AG09309 (cell line): ENCODE data around the gene CTTN.

Source experiments
- DNase-seq: peaks from one replicate; pipeline ENCODE4 v3.0.0-alpha.2; 2010; ENCODE audit warnings: low read depth
- H3K4me3 ChIP-seq: 2 replicates; pipeline ENCODE4 v1.5.1; 2011; ENCODE audit warnings: mild to moderate bottlenecking, low read depth, low read length, moderate library complexity; ENCODE audit not compliant: control insufficient read depth
- TF ChIP-seq, protein P1 (sequence below): IDR thresholded peaks from 2 replicates; pipeline ENCODE4 v1.5.1; 2011; ENCODE audit warnings: mild to moderate bottlenecking, low read depth, low read length, inconsistent platforms; ENCODE audit not compliant: insufficient read depth, control insufficient read depth; ENCODE audit errors: missing control alignments

The CTTN gene

GRCh38 chr11:70433966-70434812, 35.9 kb downstream of the CTTN start:
- H3K4me3 ChIP-seq, result no peak overlapping the region
- TF ChIP-seq, protein P1, sequence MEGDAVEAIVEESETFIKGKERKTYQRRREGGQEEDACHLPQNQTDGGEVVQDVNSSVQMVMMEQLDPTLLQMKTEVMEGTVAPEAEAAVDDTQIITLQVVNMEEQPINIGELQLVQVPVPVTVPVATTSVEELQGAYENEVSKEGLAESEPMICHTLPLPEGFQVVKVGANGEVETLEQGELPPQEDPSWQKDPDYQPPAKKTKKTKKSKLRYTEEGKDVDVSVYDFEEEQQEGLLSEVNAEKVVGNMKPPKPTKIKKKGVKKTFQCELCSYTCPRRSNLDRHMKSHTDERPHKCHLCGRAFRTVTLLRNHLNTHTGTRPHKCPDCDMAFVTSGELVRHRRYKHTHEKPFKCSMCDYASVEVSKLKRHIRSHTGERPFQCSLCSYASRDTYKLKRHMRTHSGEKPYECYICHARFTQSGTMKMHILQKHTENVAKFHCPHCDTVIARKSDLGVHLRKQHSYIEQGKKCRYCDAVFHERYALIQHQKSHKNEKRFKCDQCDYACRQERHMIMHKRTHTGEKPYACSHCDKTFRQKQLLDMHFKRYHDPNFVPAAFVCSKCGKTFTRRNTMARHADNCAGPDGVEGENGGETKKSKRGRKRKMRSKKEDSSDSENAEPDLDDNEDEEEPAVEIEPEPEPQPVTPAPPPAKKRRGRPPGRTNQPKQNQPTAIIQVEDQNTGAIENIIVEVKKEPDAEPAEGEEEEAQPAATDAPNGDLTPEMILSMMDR, result no peak
- DNase-seq, result no peak

- H3K4me3 ChIP-seq, result no peak overlapping the region
- DNase-seq, result no peak
- TF ChIP-seq, protein P1, result no peak
Observed at GRCh38 chr11:70434813-70435278, 36.5 kb downstream of the CTTN start.

- no peak overlapping the region for H3K4me3 ChIP-seq
- no peak for DNase-seq
- TF ChIP-seq, protein P1, result no peak
Observed at GRCh38 chr11:70435361-70435760, 37.0 kb downstream of the CTTN start.

DNA sequence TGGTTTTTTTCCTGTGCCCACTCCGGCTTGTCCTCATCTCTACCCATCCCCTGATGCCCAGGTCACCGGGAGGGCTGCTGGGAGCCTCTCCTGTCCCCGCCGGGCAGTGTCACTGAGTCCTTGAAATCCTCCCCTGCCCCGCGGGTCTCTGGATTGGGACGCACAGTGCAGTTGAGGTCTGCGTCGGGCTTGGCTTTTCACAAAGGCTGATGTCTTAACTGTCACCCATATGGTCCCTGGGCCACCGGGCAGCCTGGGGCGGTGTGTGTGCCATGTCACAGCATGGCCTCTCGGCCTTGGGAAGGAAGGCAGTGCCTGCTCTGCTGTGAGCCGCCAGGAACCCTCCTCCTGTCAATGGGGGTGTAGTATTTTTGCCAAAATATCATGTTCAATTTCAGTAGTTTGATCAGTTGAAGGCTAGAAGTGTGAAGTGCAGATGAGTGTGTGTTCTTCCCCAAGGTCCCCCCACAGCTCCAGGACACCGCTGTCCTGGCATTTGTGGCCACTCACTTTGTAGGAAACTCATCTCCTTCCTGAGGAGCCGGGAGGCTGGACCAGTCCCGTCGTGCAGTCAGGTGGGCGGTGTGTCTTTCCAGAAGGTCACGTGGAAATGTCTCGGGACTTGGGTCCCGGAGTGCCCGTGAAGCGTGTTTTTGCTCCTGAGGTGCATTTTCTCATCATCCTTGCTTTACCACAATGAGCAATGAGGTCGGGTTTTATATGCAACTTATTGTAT, 37.6 kb downstream of the CTTN start:
- TF ChIP-seq, protein P1, result no peak
- DNase-seq, result no peak
- no peak overlapping the region for H3K4me3 ChIP-seq

DNA sequence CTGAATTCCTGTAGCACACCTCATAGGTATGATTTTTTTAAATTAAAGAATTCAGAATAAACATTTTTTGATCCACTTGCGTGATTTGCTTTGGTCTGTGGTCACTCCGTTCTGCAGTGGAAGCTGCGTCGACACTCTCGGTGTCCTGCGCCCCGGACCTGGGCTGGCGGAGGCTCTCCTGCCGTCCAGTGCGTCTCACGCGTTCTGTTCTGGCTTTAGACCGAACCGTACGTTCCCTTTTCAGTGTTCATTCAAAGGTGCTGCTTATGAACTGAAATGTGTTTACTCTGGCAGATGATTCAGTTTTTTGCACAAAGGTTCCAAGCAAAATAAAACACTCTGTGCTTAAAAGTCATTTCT, 38.2 kb downstream of the CTTN start:
- DNase-seq, result no peak
- H3K4me3 ChIP-seq, result no peak overlapping the region
- TF ChIP-seq, protein P1, result no peak

GRCh38 chr11:70437111-70437784, 38.9 kb downstream of the CTTN start:
- no peak for DNase-seq
- TF ChIP-seq, protein P1, result no peak
- no peak overlapping the region for H3K4me3 ChIP-seq
